Activated CD8-positive, alpha-beta memory T cell treated with anti-CD3 and anti-CD28 coated beads, Interleukin-2, amount 50 U/mL, for 1 hour (primary cell): ENCODE results near the gene CTNND2.

Experiments used
- DNase-seq: peaks from one replicate; pipeline ENCODE4 v3.0.0-alpha.2; 2020; ENCODE audit errors: extremely low read depth

The CTNND2 gene

DNA sequence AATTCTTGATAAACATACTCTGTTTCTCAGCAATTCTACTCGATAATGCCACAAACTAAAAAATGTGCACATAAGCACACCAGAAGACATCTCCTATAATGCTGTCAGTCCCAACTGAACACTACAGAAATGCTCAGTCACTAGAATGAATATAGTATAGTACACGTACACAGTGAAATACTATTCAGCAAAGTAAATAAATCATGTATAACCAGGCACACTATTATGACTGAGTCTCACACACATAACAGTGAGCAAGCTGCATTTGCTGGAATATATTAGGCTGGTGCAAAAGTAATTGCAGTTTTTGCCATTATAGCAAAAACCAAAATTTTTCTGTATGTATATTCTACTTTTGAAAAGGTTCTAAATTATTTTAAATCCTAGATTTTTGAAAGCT is 310.2 kb downstream of the CTNND2 start:
- DNase-seq, result no peak

DNA sequence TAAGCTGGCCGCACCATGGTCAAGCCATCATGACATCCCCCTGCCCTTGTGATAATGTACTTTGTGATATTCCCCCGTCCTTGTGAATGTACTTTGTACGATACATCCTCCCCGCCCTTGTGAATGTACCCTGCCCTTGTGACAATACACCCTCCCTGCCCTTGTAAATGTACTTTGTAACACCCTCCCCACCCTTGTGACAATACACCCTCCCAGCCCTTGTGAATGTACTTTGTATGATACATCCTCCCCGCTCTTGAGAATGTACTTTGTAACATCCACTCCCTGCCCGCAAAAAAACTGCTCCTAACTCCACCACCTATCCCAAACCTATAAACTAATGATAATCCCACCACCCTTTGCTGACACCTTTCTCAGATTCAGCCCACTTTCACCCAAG is 313.8 kb downstream of the CTNND2 start:
- no peak for DNase-seq

DNA sequence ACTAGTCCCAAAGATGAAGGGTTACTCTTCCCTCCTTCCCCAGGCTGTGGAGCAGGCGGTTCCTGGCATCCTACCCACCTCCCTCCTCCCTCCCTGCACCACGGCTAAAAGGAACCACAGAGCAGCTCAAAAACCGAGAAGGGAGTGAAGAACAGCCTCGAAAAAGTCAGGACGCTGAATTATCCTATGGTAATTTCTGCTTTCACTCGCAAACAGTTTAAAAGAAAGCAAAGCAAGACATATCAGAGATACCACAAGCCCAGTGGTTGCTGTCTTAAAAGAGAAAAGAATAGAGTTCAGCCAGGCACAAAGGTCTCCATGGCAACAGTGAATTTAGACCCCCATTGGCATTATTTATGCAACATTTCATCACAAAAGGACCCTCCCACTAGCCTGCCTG is 315.4 kb downstream of the CTNND2 start:
- DNase-seq, result no peak

GRCh38 chr5:11584017-11584416 is 320.2 kb downstream of the CTNND2 start:
- DNase-seq, result no peak

DNA sequence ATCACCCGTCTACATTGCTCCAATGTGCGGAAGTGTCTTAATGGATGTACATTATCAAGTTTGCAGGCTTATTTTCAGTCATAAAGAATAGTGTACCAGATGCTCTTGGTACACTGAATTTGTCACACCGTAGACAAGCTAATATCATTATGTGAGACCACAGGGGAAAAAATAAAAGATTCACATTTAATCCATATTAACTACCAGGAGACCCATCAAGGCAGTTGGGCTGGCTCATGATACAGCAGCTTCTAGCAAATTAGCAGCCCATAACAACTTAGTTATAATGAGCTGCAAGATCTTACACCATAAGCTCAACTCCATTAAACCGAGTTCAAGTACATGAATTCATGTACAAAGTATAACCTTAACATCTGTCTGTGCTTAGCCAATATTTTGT is 324.9 kb downstream of the CTNND2 start:
- no peak for DNase-seq

DNA sequence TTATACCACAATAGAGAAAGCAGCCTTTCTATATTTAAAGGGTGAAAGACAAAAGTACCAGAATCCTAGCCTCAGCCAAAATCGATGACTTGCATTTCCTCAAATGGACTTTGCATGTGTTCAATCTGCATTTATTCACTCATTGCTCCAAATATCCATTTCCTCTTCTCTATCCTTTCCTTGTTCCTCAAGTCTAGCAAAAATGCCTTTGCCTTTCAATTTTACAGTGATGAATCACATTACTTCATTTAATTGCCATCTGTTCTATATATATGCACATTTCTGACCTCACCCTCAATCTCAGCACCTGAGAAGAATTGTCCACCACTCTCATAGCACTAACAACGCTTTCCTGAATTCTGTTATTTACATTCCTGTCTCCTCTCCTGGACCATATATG is 329.5 kb downstream of the CTNND2 start:
- DNase-seq, result no peak

DNA sequence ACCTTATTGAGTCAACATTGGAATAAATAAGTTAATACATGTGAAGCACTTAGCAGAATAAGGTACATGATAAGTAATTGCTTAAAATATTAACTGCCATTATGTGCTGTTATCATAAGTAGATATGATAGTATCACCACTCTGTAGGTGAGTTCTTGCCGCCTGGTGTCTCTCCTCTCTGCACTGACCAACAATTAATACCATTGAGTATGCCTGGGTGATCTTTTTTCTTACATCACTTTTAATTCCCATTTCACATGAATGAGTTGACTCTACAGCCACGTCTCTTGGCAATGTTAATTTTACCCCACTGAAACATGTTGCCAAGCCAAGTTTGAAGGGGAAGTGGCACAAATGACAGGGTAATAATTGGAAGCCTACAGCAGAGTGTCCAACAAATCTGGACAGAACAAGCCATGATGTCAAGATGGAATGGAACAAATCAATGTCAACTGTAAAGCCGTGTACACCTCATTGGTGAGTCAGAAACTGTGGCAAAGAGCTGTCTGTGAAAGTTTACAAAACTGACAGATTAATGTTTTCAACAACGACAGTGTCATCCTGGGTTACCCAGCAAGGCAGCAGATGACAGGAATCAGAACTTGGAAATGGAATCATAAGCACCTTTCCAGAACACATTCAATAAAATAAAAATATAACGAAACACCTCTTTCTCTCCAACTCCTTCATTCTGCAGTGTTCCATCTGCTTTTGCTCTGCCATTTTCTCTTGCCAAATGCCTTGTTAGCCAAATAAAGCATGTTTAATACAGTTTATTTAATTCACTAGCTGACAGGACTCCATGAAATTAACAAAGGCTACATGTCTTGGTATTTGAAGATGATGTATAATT is 330.9 kb downstream of the CTNND2 start:
- no peak for DNase-seq

DNA sequence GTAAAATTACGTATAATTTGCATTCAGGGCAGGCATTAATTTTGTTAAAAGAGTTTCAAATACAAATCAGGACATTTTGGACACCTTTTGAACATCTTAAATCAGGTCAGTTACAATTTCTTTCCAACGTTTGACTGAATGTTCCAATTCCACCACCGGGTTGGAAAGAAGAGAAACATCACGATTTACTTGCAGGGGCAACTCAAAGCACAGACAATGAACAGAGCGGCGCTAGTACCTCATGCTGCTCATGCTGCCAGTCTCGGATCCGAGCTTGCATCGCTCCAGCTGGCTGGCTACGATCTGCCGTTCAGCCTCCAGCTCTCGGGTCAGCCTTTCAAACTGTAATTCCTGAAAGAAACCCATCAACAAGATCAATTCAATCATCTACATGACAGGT is 339.5 kb downstream of the CTNND2 start:
- DNase-seq, result no peak

GRCh38 chr5:11563822-11564221 is 340.4 kb downstream of the CTNND2 start:
- DNase-seq, result no peak

DNA sequence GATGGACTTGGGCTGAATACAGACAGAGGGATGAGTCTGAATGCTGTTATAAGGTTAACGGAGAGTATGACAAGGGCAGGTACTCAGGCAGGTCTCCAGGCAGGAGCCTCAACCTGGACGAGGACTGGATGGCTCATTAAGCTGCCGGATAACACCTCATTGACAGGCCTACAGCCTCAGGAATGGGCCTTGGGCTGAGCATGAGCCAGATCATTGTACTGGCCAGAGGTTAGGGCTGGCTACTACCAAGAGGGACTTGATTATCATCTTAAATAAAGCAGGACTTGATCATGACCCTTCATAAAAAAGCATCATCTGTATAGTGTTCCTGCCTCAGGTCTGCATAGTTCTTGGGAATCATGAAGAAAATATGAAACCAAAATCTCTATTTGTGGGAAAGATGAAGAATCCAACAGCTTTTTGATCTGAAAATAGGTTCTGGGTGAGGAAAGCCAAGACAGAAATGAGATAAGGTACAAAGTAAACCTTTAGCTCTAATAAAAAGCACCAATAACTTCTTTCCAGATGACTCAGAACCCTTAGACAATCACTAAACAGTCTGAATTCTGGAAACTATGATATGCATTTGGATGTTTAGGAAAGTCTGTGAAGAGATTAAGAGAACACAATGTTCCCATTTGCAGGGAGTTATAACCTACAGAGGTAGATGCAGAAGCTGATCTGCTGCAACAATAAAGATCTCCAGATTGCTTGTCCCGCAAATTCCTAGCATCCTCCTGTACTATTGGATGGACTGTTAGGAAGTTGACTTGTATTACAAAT is 343.1 kb downstream of the CTNND2 start:
- DNase-seq, result no peak

DNA sequence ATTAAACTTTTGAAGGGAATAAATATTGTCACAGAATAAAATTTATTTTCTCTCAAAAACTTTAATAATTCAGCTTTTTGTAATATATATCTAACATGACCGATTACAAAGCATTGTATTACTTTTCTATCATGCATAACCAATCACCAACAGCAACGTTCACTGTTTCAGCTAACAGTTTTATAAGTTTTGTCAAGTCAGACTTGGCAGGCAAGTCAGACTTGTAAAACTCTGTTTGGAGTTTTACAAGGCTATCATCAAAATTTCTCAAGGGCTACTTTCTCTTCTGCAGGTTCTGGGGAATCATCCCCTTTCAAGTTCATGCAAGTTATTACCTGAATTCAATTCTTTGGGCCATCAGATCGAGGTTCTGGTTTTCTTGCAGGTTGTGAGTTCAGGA is 347.2 kb downstream of the CTNND2 start:
- DNase-seq, result no peak

GRCh38 chr5:11555171-11555570 is 349.1 kb downstream of the CTNND2 start:
- no peak for DNase-seq

- DNase-seq, result no peak
These were observed 356.5 kb downstream of the CTNND2 start for GRCh38 chr5:11547730-11548129.

DNA sequence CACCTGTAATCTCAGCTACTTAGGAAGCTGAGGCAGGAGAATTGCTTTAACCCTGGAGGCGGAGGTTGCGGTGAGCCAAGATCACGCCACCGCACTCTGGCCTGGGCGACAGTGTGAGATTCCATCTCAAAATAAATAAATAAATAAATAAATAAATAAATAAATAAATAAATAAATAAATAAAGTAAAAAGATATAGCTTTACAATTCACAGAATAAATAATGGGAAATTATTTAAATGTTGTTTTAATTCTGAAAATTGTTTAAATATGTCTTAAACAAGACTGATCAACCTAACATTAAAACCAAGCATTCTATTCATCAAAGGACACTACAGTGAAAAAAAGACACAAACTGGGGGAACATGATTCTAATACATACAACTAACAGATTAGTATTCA is 357.1 kb downstream of the CTNND2 start:
- no peak for DNase-seq

- DNase-seq, result no peak
These were observed 364.1 kb downstream of the CTNND2 start for GRCh38 chr5:11540112-11540511.

- DNase-seq, result no peak
These were observed 372.3 kb downstream of the CTNND2 start for GRCh38 chr5:11531811-11532555.

- DNase-seq, result no peak
These were observed 375.5 kb downstream of the CTNND2 start for GRCh38 chr5:11528720-11529119.

DNA sequence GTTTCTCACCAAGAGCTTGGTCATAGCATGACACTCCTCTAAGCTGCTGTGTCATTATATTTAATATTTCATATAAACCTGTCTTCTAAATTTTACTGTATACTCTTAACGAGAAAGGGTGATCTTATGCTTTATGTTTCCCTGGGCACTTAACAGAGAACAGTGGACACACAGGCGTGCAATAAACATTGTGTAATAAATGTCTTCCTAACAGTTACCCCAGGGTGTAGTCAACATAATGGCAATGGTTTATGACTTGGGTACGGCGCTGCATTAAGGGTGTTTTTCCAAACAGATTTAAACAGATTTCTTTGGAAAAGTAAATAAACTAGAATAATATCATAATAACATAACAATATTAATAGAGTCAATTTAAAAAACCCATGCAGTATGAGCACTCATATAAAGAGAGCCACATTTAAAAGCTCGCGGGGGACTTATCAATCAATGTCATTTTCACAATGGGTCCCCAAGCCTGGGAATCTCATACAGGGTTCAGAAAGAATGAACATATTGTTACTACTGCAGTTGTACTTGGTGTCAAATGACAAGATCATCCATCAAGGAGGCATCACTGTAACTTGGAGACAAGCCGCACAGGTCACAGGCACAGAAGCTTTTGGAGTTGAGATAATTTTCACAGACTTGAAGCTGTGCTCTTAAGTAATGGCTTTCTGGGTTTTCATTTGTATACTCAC is 376.4 kb downstream of the CTNND2 start:
- DNase-seq, result no peak

DNA sequence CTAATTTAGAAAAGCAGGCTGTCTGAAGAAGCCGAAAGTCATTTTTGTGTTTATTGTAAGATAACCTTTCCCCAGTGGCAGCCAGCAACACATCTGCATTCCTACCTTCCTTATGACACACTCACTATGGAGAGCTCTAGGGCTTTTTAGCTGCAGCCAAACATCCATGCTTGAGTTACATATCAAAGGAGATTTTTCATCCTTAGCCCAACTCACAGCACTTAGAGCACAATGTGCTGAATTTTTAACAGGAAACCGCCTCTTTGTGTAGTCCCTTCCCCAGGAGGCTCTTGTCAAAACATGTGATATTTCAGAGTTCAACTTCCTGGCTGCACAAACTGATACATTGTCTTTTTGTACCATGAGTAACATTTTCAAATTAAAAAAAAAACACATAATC is 379.2 kb downstream of the CTNND2 start:
- DNase-seq, result no peak

- no peak for DNase-seq
These were observed 380.1 kb downstream of the CTNND2 start for GRCh38 chr5:11524188-11524587.

GRCh38 chr5:11522796-11523195 is 381.4 kb downstream of the CTNND2 start:
- DNase-seq, result no peak
